Stimulated activated CD4-positive, alpha-beta T cell treated with anti-CD3 and anti-CD28 coated beads, Interleukin-12 subunit alpha, Interleukin-12 subunit beta, amount 100 ng/mL, for 24 hours (primary cell): ENCODE results near the gene ARHGAP28.
"Not testable (repeated sequence)": the region's sequence is repeated elsewhere in the genome, so short reads cannot be mapped to it uniquely, and the experiment has no call there.

Experiments
- DNase-seq, 2 experiments: peaks; one replicate each; pipeline ENCODE4 v3.0.0-alpha.2; 2020; ENCODE audit warnings: low read depth in 2 of 2

Gene ARHGAP28

DNA sequence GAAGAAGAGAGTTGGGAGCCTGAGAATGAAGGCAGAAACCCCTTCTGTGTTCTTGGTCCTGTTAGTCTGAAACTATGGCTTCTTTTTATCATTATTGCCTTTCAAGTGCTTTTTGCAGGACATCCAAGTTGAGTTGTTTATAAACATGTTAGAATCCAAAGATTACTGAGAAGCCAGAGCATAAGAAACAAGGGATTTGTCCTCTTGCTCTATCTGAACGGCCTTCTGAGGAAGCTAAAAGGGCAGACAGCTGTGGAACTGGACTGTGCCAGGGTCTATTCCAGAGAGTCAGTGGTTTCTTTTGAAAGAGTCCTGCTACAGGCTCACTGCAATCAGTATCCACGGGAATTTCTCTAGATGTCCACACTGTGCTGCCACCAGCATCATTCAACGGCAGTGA lies 86.6 kb downstream of the ARHGAP28 start:
- no peak for DNase-seq

DNA sequence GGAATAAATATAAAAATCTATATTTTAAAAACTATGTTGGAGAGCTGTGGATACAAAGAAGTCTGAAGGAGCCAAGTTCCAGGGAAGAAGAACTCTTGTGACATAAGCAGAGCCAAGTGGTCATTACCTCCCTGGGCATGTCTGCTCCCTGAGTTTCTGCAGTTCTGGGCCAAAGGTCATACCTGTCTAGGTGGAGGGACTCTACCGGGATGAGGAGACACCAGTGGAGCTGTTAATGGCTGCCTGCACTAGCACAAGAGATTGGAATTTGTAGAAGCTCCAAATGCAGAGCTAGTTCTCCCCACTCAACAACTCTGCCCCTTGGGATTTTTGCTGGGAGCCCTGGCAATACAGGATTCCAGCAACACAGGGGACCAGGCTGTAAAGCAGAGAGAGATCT lies 89.8 kb downstream of the ARHGAP28 start:
- no peak for DNase-seq

DNA sequence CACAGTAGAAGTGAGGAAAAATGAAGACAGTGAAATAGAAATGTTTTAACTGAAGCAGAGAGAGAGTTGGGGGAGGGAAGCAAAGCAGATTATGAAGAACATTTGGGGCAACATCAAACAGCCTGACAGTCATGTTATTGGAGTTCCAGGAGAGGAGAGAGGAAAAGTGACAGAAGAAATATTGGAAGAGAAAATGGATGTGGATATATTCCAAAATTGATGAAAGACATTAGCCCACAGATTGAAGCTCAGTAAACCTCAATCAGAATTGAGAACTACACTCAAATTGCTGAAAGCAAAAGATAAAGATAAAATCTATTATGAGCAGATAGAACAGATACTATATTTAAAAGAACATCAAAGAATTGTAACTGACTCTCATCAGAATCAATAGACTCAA lies 90.8 kb downstream of the ARHGAP28 start:
- DNase-seq: no peak

DNA sequence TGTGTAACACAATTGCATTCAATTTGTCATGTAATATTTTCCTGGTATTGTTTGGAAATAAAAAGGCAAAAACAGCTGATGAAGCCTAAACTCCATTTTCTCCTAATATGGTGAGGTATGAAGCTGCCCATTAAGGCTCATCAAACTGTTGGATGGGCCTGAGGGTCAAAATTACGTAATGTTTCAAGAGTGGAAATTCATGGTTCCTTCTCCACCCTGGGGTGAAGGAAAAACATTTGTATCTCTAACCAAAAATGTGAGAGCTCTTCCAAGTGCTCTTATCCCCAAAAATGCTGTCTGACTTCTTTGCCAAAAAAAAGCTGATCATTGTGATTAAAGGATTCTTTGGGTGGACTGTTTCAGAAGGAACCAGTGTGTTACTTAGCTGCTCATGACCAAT lies 91.8 kb downstream of the ARHGAP28 start:
- no peak for DNase-seq

DNA sequence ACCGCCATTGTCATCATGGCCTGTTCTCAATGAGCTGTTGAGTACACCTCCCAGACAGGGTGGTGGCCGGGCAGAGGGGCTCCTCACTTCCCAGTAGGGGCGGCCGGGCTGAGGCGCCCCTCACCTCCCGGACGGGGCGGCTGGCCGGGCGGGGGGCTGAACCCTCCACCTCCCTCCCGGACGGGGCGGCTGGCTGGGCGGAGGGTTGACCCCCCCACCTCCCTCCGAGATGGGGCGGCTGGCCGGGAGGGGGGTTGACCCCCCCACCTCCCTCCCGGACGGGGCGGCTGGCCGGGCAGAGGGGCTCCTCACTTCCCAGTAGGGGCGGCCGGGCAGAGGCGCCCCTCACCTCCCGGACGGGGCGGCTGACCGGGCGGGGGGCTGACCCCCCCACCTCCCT lies 97.6 kb downstream of the ARHGAP28 start:
- DNase-seq: not testable (repeated sequence)

DNA sequence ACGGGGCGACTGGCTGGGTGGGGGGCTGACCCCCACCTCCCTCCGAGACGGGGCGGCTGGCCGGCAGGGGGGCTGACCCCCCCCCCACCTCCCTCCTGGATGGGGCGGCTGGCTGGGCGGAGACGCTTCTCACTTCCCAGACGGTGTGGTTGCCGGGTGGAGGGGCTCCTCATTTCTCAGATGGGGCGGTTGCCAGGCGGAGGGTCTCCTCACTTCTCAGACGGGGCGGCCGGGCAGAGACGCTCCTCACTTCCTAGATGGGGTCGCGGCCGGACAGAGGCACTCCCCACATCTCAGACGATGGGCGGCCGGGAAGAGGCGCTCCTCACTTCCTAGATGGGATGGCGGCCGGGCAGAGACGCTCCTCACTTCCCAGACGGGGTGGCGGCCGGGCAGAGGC lies 98.0 kb downstream of the ARHGAP28 start:
- not testable (repeated sequence) for DNase-seq

DNA sequence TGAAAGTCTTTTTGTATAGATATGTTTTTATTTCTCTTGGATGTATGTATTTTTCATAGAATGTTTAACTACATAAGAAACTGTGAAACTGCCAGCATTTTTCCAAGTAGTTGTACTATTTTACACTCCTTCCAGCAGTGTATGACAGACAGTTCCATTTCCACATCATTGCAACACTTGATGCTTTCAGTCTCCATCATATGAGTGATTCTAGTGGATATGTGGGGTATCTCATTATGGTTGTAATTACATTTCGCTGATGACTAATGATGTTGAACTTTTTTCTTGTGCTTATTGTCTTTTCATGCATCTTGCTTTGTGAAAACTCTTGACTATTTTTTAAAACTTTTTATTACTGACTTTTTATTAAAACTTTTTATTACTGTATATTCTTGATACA lies 101.4 kb downstream of the ARHGAP28 start:
- no peak for DNase-seq

DNA sequence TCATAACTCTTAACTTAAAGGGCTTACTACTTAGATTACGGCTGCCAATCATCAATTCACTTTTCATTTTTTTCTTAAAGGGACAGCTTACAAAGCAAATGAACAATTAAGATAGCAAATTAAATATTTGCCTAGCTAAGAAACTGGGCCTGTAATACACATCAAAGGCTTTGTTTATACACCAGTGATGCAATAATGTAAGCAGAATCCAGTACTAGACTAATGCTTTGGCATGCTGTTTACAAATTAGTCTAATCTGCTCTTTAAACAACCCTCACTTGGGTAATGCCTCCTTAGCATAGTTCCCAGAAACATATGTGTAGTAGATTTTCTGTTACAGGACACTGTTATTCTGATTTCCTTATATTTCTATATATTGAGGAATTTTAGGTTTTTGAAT lies 105.8 kb downstream of the ARHGAP28 start:
- DNase-seq: no peak

DNA sequence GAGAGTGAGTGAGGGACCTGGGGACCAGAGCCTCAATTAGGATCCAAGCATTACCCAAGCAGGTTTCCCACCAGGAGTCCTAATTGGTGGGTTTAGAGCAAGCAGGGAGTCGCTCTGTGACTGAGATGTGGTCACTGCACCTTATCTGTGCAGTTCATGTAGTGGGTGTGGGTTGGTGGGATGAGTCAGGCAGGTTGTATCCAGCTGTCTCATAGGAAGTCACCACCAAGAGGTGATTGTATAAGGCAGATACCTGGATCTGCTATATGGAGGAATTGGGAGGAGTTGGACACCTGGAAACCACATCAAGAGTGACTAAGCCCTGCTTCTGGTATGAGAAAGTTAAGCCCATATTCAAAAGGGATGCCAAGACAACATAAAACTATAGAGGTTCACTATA lies 106.8 kb downstream of the ARHGAP28 start:
- DNase-seq: no peak

DNA sequence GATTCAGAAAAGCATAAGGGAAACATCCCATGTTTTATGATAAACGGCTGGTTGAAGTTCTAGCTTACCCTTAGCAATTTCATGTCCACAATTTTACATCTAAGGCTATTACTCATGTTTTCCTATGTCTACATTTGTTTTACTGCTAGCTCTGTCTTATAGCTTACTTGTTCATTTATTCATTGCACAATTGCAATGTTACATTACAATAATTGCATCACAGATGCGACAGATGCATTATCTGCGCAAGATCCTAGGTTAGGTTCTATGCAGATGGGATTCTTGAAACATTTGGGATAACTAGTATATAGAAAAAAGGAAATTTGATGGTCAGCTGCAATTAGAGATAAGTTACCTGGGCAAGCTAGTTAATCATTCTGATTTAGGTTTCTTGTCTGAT lies 108.4 kb downstream of the ARHGAP28 start:
- DNase-seq: no peak

DNA sequence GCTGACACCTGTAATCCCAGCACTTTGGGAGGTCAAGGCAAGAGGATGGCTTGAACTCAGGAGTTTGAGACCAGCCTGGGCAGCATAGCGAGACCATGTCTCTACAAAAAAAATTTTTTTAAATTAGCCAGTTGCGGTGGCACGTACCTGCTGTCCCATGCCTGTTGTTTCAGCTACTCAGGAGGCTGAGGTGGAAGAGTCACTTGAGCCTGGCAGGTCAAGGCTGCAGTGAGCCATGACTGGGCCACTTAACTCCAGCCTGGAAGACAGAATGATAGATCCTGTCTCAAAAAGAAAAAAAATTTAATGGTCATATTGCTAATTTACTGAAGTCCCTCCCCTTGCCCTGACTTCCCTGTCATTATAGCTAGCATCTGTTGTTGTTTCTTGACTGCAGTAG lies 112.6 kb downstream of the ARHGAP28 start:
- DNase-seq: no peak

DNA sequence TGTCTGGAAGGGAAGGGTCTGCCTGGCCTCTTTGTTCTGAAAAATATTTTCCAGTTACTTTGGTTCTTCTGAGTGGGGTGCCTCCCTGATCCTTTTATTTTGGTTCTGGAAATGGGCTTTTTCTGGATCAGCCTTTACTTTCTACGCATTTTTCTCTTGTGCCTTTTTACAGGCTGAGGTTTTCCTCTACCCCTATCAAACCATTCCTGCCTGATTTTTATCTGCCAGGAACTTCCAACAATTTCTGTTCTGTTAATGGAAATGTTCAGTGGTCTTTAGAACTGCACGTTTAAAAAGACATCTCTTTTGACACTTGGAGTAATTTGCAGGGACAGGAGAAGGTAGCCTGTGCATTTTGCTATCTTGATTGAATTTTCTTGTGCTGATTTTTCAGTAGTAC lies 113.8 kb downstream of the ARHGAP28 start:
- DNase-seq: no peak

DNA sequence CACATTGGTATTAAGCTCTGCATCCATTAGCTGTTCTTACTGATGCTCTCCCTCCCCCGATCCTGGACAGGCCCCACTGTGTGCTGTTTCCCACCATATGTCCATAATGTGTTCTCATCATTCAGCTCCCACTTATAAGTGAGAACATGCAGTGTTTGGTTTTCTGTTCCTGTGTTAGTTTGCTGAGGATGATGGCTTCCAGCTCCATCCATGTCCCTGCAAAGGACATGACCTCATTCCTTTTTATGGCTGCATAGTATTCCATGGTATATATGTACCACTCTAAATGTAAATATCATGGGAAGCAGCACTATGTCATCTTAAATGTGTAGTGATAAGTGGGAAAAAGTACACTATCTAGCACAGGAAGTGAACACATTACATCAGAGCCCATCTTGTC lies 116.0 kb downstream of the ARHGAP28 start:
- not testable (repeated sequence) for DNase-seq

DNA sequence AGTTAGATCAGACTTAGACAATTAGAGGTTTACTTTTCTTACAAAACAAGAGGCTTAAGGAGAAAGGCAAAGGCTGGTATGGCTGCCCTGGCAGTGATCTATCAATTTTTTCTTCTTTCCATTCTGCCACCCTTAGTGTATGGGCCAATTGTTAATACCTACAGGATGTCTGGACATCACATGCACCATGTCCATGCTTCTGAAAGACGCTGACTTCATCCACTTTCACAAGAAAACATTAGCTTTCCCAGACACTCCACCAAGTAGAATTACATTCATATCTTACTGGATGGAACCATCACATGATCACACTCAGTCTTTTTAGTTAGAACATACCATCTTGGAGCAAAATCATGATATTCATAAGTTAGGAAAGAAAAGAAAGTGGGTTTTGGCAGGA lies 120.9 kb downstream of the ARHGAP28 start:
- DNase-seq: no peak

DNA sequence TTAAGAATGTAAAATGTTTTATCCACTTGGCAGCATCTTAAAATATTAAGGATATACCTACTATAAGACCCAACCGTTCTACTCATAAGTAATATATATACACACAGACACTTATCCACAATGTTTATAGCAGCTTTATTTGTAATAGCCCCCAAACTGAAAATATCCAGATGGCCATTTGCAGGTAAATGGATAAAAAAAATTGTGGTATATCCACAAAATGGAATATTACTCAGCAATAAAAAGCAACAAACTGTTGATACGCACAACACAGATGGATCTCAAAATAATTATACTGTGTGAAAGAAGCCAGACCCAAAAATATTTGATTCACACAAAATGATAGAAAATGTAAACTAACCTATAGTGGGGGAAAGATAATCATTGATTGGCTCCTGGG lies 122.0 kb downstream of the ARHGAP28 start:
- DNase-seq: no peak

DNA sequence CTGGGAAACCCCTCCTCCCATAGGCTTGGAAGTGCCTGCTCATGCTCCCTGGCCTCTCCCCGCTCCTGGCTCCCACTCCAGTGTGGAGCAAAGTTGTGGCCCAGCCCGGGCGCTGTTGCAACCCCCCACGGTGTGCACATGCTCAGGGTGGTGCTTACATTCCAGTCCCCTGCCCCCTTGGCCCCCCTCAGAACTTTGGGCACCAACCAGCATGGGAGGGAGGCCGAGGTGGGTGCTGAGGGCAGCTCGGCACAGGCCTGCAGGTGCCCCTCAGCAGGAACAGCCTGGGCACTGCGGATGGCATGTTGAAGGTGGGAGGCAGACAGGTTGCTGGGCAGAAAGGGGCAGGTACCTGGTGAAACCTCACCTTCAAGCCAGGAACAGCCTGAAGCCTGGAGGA lies 125.3 kb downstream of the ARHGAP28 start:
- DNase-seq: no peak

DNA sequence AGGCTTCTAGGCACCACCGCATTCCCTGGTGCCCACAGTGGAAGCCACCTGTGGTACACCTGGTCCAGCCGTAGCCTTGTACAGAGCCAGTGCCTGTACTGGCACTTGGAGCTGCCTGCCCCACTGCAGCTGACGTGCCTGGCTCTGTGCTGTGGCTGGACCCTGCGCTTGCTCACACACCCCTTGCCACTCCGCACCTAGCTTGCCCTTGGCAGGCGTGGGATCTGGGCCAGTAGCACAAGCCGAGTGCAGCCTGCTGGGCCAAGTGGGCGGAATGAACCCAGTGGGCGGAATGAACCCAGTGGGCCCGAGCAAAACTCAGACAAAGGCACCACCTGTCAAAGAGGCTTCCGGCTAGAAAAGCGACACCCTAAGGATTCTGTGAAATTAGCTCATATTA lies 126.3 kb downstream of the ARHGAP28 start:
- no peak for DNase-seq

DNA sequence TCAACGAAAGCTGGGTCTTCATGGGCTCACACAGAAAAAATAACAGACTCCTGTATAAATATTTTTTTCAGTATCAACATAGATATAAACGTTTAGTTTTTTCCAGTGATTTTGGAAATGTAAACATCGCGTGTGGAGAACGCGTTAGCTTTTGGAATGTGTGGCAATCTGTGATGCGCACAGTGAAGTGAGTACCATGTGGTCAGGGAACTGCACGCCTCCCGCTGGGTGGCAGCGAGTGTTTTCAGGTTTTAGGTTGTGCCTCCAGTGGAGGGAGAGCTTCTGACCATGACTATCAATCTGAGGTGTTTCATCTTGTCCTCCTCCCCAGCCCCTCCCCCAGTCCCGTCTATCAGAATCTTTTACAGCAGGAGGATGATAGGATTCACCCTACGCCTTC lies 127.8 kb downstream of the ARHGAP28 start:
- DNase-seq: no peak

DNA sequence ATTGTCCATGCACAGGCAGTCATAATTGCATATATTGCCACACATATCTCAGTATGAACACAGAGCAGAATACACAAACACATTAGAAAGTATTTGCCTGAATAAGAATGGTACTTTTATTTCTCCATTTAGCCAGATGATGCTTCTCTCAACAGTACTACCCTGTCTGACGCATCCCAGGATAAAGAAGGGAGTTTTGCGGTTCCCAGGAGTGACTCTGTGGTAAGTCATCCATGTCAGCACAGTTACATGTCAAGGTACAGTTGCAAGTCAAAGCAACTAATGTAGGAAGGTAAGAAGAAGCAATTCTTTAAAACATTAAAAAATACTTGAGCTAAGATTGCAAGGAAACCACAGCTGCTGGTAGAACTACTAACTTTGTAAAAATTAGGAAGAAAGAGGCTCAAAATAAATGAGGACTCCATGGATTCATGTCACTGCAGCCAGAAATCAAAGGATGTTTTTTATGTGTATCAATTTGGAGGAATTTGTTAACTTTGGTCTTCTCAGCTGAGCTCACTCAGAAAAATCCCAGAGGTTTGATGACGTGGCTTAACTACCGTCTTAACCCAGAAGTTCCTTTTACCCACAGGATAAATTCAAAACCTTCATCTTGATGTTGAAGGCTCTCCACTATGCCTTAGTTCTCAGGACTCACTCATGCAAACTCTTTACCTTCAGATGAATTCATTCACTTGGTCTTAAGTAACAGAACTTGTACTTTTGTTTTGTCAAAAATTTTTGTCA lies 130.3 kb downstream of the ARHGAP28 start:
- no peak for DNase-seq

DNA sequence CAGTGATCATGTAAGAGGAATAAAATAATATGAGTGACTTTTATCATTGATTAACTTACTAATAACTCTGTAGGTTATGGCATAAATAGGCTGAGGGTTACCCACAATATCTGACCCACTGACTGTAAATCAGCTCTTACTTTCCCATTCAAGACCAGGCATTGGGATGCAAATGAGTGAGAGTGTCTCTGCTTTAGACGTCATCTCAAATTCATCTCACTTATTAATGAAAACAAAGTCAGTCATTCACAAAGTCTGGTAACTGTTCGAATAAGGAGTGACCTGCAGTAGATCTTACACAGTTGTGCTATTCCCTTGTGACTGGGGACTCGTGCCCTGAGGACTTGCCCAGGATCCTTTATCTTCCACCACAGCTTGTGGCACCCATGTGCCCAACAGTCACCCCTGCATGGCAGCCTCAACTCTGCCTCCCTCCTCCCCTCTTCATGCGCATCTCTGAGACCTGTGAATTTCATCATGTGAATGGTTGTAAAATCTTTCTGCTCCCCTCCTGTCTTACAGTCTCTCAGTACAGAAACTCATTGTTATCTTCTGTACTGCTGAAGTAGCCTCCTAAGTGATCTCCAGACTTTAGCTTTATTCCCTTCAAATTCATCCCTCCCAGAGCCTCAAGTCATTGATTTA lies 131.4 kb downstream of the ARHGAP28 start:
- DNase-seq: no peak

DNA sequence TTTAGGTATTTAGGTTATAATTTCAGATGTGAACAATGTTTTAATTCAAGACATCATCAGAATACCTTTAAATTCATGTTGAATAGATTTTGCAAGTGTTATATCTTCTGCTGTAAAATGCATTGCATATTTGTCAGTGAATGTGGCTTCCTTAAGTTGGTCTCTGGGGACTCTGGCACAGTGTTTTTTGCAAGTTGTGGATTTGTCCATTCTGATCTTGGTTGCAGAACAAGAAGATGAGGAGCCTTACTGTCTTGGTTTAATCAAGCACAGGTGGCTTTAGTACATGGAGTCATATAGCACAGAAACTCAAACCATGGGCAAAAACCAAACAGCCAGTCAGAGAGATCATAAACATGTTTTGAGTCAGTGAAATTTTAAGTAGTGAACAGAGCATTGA lies 135.7 kb downstream of the ARHGAP28 start:
- DNase-seq: no peak

DNA sequence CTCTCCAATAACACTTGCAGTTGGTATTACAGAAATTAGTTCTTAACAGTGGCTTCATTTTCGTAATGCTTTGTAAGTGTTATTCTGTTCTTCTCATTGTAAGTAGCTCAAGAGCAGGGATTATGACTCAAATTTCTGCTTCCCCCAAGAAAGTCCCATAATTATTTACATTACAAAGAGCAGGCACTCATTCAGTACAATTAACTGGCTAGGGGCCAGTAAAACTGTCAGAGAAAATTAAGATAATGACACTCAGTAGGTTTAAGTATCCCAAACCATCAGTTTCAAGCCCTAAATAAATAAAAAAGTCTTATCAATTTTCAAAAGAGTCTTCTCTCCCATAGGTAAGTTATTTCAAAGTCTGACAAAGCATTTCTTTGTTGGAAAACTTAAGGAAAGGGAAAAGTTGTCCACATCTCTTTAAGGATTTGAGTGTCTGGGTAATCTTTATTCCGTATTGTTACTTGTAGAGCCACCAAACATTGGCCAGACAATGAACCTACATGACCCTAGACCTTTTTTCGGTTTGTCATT lies 137.1 kb downstream of the ARHGAP28 start:
- no peak for DNase-seq

DNA sequence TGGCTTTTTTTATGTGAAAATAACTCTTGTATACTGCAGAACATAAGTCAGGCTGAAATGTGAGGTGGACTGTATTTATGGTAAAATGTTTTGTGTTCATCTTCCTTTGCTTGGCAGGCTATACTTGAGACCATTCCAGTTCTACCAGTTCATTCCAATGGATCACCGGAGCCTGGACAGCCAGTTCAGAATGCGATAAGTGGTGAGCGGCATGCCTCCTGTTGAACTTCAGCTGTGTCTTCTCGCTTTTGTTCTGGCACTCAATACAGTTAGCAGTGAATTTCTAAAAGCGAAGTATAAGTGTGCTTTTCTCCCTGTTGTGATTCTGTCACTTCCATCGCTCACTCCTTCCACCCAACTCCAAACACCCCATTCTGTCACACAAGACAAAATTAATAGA lies 138.5 kb downstream of the ARHGAP28 start:
- DNase-seq: no peak

DNA sequence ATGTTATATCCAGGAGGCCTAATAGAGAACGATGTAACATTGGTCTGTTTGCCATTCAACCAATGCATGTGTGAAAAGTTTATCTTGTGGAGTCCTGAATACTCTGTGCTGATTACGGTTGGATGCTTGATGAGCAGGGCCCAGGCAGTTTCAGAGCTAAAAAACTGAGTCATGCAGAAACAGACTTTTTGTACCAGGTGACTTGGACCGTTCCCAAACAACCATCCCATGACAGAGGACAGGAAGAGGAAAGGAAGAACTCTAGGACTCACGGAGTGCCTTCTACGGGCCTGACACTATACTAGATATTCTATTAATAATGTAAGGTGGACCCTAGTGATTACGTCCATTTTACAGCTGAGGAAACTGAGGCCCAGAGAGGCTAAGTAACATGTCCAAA lies 142.1 kb downstream of the ARHGAP28 start:
- DNase-seq: no peak
